GM19351 (cell line): ENCODE results near the gene TACR1.
"Not testable (repeated sequence)": the region's sequence is repeated elsewhere in the genome, so short reads cannot be mapped to it uniquely, and the experiment has no call there.

ENCODE experiments used
- ATAC-seq: cut with Tn5 transposase; IDR thresholded peaks from one replicate; pipeline ENCODE4 v1.9.1; 2021; ENCODE audit warnings: mild to moderate bottlenecking, moderate library complexity; ENCODE audit not compliant: unreplicated experiment

The TACR1 gene

DNA sequence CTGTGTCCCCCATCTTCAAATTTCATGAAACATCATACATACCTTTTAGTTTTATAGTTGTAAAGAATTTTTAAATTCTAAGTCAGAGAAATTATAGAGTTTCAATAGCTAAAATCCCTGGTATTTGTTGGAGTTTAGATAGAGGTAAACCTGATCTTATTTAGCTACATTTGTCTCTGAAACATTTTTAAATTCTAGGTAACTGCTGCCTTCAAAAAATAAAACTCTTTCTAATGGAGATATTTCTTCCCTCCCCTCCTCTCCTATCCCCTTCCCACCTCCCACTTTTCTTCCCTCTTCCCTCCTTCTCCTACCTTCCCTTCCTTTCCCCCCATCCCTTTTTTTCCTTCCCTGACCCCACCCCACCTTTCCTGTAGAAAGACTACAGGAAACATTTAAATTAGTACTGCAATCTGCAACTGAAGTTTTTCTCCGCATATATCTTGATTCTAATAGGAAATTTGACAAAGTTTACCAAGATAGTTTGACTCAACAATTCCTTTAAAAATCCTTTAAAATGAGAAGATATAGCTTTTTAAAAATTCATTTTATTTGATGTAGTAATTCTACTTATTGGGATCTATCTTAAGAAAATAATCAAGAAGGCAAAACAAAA lies 4.1 kb downstream of the TACR1 start:
- no peak for ATAC-seq

DNA sequence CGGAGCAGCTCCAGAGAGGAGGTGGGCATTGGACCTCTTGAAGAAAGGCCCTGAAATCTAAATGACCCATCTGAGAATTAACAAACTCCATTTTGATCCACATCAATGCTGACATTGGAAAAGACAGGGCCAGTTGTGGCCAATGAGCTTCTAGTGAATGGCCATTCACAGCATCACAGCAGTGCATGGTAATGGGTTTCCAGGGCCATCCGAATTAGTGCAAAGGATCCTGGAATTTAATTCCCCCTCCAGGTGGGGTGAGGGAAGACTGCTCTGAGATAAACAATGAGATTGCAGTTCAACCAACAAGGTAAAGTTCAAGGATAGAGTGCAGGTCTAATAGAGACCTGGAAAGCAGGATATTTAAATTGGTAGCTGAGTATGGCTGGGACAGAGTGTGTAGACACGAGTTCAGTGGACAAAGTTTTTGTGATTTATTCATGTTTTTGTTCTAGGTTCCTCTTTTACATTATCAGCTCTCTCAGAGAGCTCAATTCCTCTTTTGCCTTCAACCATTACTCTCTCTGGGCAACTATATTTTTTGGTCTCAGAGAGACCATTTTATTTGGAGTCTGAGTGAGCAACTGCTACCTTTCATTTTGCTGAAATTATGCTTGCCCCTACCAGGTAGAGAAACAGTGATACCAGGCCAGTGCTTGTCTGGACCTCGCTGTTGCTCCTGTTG lies 5.0 kb downstream of the TACR1 start:
- no peak for ATAC-seq

DNA sequence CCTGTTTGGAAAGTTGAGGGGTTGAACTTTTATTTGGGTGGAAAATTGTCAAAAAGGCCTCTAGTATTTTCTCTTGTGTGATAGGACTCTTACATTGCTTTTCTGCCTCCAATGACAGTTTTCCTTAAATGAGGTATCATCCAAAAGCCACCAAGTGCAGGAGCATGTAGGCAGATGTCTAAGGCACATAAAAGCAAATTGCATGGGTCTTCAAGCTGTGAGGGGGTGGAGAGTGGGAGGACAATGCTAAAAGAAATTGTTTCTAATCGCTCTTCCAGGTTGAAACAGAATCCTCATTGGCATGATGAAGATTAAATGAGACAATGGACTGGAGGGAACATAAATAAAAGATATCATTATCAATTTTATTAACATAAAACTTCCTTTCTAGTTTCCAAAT lies 6.8 kb downstream of the TACR1 start:
- ATAC-seq, result no peak

DNA sequence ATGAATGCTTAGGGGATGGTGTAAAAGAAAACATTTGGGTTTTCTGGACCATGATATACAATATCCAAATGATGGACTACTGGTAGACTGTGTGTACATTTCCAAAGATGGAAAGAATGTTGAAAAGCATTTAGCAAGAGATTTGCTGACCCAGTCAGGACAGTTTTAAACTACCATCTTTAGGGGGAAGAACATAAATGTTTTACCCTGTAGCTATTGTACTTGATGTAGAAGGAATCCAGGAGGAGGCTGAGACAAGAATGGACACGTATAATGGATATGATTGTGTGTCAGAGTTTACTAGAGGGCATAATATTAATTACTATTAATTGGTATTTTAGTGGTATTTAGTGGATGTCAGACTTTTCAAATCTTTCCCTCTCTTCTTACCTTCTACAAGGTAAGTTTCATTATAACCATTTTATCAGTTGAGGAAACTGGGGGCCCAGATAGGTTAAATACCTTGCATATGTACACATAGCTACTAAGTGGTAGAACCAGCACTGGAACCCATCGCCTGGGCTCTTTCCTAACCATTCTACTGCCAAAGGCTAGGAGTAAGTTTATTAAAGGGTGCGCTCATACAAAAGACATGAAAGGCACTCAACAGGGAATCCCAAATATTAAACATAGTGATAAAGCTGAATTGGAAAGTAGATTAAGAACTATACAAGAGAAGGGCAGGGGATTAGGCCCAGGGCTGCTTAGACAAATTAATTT lies 8.9 kb downstream of the TACR1 start:
- ATAC-seq, result no peak

DNA sequence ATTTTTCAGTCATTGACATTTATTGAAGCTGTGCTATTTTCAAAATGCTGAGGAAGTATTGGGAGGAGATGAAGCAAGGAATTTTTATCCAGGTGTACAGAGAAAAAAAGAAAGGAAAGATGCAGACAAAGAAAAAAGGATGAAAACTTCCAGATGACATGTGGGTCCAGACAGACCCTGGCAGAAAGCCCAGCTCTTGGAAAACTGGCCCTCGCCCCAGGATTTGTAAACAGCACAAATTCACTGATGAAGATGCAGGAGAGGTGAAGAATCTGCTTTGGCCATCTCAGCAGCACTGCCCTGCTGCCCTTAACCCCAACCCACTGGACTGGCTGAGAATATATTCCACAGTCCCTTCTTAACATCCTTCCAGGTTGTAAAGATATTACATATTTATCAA lies 12.5 kb downstream of the TACR1 start:
- no peak for ATAC-seq

DNA sequence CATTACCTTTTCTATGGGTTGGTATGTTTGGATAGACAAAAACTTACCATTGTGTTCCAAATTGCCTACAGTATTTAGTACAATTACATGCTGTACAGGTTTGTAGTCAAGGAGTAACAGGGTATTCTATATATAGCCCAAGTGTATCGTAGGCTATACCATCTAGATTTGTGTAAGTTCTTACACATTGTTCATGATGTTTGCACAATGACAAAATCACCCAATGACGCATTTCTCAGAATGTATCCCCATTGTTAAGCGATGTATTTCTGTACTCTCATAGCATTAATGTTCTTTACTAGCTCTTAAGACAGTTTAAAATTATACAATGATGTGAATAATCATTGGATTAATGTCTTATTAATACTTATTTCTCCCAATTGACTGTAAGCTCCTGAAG lies 16.7 kb downstream of the TACR1 start:
- ATAC-seq, result no peak

DNA sequence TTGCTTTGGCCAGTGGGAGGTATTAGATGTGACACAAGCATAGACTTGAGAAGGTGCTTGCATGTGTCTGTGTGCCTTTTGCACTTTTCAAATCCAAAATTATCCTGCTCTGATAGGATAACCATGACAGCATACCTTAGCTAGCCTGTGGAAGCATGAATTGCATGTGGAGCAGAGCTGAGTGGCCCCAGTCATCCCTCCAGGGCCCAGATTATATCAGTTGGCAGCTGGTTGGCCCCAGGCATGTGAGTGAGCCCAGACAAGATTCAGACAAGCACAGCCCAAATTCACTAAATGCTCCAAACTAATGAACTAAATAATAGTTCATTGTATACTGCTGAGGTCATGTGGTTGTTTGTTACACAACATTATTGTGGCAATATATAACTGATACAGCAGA lies 18.8 kb downstream of the TACR1 start:
- ATAC-seq, result no peak

DNA sequence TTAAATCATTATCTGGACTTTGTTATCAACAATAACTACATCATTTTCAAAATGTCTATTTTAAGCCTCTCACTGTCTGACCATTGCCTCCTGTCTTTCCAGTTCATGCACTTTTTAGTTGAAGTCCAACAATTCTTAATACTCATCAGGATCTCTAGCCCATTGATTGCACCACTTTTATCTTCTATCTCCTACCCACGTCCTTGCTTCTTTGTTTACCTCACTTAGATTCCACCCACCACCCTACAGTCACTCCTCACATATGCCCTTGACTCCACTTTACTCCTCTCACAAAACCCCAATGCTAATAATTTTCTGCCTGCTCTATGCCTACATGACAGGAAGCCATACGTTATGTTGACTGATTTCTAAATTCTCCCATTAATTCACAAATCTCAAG lies 21.9 kb downstream of the TACR1 start:
- no peak for ATAC-seq

DNA sequence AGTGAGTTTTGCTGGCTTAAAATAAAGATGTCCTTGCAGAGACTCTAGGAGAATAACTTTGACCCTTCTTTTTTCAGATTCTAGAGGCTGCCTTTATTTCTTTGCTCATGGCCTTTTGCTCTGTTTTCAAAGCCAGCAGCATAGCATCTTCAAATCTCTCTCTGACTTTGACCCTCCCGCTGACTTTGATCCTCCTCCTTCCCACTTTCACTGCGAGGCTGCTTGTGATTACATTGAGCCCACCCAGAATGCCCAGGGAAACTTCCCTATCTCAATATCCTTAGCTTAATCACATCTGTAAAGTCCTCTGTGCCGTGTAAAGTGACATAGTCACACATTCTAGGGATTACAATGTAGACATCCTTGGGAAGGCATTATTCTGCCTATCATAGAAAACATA lies 23.9 kb downstream of the TACR1 start:
- no peak for ATAC-seq

DNA sequence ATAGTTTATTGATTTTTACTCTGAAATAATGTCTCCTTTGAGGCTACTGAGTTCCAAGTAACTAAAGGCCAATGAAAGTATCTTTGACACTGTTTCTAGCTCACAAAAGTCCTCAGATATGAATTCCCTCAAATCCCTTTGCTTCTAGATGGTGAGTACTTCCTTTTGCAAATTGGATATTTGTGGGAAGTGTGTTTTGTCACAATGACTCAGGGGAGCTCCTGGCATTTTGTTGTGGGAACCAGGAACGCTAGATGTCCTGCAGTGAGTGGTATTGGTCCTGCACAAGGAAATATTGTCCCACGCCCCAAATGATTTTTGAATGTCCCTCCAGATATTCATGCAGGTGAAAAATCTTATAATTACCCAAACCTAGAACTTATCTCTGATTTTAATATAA lies 24.3 kb downstream of the TACR1 start:
- ATAC-seq, result no peak

DNA sequence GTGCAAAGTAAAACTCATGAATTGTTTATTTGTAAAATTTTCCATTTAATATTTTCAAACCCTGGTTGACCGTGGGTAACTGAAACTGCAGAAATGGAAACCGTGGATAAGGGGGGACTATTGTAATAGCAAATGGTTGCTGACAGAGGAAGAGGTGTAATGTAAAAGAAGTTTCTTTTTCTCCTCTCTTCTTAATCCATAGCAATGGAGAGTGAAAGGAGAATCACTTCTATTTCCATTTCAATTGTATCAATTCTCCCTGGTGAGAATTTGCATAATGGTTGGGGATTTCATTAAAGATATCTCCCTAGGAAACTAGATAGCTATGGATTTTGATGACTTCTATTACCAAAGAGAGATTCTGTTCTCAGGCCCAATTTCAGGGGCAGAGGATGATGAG lies 24.8 kb downstream of the TACR1 start:
- ATAC-seq, result no peak

DNA sequence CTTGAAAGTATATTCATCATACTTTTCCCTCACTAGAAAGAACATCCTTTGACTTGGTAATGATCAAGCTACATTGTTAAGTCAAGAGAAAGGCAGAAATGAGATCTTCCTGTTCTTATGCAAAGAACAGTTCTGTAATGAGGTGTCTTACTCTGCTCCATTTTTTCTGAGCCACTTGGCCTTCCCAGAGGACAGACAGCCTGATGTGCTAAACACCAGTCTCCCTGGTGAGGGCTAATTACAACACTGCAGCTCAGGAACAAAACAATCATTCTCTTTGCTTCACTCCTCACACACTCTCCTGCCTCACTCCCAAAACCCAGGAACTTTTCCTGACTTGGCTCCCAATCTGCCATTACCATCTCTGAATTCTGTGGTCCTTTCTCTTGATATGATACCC lies 25.6 kb downstream of the TACR1 start:
- no peak for ATAC-seq

DNA sequence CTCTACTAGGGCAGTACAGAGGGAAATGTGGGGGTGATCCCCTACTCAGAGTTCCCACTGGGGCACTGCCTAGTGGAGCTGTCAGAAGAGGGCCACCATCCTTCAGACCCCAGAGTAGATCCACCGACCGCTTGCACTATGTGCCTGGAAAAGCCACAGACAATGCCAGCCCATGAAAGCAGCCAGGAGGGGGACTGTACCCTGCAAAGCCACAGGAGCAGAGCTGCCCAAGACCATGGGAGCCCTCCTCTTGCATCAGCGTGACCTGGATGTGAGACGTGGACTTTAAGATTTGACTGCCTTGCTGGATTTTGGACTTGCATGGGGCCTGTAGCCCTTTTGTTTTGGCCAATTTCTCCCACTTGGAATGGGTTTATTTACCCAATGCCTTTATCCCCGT lies 27.9 kb downstream of the TACR1 start:
- ATAC-seq, result not testable (repeated sequence)

DNA sequence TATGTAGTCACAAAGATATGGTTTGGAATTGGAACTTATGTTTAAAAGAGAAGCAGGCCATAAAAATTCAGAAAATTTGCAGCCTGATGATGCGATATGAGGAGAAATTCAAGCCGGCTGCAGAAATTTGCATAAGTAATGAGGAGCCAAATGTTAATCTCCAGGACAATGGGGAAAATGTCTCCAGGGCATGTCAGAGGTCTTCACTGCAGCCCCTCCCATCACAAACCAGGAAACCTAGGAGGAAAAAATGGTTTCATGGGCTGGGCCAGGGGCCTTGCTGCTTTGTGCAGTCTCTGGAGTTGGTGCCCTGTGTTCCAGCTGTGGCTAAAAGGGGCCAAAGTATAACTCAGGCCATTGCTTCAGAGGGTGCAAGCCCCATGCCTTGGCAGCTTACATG lies 28.4 kb downstream of the TACR1 start:
- no peak for ATAC-seq

DNA sequence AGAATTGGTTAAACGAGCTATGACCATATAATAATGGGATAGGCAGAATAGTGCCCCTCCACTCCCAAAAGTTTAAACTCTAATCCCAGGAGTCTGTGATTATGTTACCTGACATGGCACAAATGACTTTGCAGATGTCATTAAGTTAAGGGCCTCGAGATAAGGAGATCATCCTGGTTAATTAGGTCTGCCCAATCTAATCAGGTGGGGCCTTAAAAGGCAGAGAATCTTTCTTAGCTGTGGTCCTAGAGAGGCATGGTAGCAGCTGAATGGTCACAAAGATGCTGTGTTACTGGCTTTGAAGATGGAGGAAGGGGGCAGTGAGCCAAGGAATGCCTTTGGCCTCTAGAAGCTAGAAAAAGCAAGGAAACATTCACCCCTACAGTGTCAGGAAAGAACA lies 31.1 kb downstream of the TACR1 start:
- no peak for ATAC-seq

DNA sequence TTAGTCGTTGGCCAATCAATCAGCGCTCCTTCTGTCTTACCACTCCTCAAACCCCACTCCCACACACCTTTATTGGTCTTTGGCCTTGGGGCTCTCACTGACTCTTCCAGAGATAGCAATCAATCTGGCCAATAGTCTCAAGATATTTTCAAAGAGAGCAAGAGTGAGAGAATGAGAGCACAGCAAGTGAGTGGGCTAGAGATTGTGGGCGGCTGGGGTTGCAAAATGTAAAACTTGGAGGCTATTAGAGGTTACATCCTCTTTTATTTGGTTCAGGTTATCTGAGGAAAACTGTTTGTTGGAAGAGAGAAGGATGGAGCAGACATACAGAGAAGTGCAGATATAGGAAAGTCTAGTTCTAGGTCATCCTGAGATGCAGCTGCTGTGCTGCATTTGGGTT lies 32.8 kb downstream of the TACR1 start:
- no peak for ATAC-seq

DNA sequence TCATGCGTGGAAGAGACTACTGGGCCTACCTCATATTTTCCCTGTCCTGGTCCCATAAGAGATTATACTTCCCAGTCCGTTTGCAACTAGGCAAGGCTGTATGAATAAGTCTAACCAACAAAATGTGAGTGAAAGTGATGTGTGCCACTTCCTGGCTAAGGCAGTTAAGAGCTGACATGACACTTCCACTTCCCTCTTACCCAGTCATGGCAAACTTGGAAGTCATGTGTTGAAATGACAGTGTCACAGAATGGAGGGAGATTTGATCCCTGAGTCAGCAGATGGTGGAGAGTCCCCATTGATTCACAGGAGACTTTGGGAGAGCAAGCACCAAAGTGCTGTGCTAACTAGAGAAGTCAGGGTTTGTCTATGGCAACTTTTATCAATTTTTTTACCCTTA lies 36.4 kb downstream of the TACR1 start:
- ATAC-seq, result no peak

DNA sequence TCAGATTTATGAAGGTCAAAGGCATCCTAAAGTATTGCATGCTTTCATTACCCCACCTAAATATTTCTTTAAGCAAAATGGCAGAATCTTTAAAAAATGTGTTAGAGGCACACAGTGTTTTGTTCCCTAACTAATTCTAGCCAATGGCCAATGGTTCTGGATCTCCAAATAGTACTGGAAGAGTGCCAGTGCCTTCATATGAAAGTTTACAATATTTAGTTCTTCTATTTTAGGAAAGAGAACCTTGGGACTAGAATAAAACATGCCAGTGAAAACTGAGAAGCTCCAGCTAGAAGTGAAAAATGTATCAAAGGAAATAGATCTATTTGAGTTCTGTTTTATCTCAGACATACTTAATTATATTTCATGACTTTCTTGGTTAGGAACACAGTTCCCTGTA lies 37.1 kb downstream of the TACR1 start:
- no peak for ATAC-seq

DNA sequence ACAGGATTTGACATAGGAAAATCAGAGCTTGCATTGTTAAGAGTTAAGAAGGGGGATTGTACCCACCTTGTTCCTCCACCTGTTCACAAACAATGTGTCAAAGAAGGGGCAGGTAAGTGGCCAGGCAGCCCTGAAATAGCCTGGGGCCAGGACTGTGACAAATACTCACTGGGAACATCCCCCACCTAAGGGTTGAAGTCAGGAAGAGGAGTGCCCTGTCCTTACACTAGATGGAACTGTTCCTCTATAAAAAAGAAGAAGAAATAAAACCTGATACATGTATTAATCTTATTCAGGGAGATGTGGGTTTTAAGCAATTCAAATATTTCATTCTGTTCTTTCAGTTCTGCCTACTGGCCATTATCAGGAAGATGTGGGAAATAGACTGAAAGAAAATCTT lies 41.9 kb downstream of the TACR1 start:
- no peak for ATAC-seq

DNA sequence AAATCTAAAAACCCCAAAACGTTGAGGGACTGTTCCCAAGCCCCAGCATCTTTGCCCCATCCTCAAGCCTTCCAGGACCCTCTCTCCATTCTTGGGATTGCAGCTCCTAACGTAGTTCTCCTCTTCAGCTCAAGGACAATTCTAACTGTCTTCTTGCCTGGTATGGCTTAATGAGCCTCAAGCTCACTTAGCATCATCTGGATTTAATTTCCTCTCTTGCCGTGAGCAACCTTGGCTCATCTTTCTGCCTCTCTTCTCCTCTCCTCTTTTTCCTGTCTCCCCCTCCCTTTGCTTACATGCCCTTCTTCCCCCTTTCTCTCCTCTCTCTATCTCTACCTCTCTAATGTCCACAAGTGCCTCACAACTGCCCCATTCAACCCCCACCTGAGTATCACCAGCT lies 44.2 kb downstream of the TACR1 start:
- no peak for ATAC-seq

DNA sequence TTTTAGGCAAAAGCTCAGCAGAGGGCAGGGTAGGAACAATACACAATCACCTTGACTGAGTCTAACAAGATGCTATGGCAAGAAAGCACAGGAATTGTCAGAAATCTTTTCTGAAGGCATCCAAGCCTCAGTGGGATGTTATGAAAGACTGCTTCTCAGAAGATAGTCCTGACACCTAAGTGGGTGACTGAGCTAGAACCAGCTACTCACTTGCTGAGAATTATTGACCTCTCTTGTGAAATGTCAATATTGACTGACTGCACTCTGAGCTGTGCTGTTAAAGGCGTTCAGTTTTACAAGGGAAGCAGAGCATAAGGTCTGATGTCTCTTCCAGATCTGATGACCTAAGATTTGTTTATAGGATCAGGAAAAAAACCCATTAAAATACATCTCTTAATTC lies 46.1 kb downstream of the TACR1 start:
- no peak for ATAC-seq

DNA sequence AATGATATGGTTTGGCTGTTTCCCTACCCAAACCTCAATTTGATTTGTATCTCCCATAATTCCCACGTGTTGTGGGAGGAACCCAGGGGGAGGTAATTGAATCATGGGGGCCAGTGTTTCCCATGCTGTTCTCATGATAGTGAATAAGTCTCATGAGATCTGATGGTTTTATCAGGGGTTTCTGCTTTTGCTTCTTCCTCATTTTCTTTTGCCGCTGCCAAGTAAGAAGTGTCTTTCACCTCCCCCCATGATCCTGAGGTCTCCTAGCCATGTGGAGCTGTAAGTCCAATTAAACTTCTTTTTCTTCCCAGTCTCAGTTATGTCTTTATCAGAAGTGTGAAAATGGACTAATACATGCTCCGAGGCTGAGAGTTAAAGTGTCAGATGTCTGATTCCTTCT lies 47.1 kb downstream of the TACR1 start:
- ATAC-seq, result not testable (repeated sequence)
